ENCODE data around the gene DEXI.

GRCh38 chr16:10981697-10982216 lies 39.5 kb upstream of the DEXI start:
- TF ChIP-seq CTCF (IDR thresholded peaks at IDR 0.05), result no peak
- no peak for TF ChIP-seq POLR2A (IDR thresholded peaks at IDR 0.05)
- TF ChIP-seq POLR2AphosphoS5 (IDR thresholded peaks at IDR 0.05), result no peak
